Measurements from ENCODE around the gene TLE3.
A peak's percentile ranks its signal among the peaks of the same experiment; 100 is the strongest.
"Not testable (repeated sequence)": the region's sequence is repeated elsewhere in the genome, so short reads cannot be mapped to it uniquely, and the experiment has no call there.

The TLE3 gene

GRCh38 chr15:70125605-70126004 is 27.9 kb upstream of the TLE3 start:
- no peak for DNase-seq

GRCh38 chr15:70121624-70122302 is 24.0 kb upstream of the TLE3 start:
- DNase-seq = no peak

GRCh38 chr15:70120958-70121623 is 23.4 kb upstream of the TLE3 start:
- DNase-seq = no peak

DNA sequence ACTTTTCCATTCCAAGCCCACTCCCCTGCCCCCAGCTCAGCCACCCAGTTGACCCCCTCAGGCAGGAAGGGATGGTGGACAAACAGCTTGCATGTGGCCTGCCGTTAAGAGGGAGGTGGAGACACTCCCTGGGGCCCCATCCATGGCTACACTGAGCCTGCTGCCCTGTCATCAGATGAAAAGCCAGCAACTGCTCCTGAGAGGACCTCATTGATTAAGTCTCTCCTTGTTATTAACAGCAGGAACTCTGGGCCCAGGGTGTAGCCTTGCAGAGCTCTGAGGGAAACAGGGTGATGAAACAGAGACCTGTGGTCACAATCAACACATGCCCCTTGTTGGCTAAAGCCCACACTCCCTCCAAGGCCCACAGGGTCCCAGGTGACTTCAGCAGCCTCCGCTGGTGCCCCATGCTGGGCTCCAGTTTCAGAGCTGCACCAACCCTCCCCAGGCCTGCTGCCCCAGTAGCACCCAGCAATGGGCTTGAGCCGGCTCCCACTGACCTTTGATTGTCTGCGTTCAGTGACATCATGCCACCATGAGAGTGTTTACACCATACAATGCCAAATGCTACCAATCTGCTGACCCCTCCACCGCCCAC is 22.3 kb upstream of the TLE3 start:
- DNase-seq = no peak

DNA sequence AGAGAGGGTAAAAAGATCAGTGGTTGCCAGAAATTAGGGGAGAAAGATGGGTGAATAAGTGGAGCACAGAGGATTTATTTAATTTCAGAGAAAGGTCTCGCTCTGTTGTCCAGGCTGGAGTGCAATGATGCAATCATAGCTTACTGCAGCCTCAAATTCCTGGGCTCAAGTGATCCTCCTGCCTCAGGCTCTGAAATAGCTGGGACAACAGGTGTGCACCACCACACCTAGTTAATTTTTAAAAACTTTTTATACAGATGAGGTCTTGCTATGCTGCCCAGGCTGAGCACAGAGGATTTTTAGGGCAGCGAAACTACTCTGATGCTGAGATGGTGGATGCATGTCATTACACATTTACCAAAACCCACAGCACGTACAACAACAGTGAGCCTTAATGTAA is 20.9 kb upstream of the TLE3 start:
- no peak for DNase-seq

DNA sequence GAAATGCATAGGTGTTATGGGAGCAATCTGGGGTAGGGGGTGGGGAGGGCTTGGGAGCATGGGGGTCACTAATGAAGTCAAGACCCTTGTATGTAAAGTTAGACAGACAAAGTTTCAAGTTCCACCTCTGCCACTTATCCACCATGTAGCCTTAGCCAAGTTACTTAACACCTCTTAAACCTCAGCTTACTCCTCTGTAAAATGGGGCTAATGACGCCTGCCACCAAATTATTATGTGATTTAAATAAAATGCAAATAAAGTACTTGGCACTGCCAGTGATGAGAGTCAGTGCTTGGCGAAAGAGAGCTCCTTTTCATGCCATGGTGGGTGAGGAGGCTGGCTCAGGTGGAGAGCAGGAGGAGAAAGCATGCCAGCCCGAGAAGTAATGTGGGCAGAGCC is 18.6 kb upstream of the TLE3 start:
- DNase-seq = no peak

- no peak for DNase-seq
These were observed 16.5 kb upstream of the TLE3 start for GRCh38 chr15:70114221-70114620.

- DNase-seq = no peak
These were observed 15.6 kb upstream of the TLE3 start for GRCh38 chr15:70113304-70113700.

GRCh38 chr15:70112572-70113303 is 15.0 kb upstream of the TLE3 start:
- DNase-seq = not testable (repeated sequence)

- no peak for DNase-seq
These were observed 14.3 kb upstream of the TLE3 start for GRCh38 chr15:70112074-70112395.

DNA sequence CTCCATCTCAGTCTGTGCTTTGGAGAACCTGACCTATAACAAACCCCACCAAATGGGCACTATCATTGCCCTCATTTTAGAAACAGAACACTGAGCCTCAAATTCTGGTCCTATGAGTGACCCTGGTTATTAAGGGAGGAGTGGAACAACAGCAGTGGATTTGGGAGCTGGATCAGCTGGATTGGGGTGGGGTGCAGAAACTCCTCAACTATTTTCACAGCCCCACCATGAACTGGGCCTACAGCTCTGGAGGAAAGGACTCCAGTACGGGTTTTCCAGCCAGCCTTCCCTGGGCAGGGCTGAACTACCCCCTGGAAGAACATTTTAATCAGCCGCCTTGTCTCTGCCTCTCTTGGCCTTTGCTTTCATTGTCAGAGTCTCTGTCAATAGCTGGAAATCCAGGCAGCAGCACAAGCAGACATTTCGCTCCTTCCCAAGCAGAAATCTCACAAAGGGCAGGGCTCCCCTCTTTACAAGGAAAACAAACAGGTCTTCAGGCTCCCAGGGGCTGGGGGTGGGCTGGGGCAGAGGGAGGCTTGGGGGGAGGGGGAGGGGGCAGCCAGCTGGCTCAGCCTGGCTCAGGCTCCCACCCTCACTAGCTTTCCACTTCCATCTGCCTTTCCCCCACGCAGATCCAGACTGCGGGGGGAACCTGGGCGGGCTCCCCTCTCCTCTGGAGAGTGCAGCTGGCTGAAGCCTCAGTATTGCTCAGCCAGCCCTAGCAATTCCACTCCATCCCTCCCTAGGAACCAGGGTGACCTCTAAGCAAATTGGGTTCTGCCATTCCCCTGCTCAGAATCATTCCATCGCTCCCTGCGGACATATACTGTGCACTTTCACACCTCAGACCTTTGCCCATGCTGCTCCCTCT is 13.7 kb upstream of the TLE3 start:
- no peak for DNase-seq

DNA sequence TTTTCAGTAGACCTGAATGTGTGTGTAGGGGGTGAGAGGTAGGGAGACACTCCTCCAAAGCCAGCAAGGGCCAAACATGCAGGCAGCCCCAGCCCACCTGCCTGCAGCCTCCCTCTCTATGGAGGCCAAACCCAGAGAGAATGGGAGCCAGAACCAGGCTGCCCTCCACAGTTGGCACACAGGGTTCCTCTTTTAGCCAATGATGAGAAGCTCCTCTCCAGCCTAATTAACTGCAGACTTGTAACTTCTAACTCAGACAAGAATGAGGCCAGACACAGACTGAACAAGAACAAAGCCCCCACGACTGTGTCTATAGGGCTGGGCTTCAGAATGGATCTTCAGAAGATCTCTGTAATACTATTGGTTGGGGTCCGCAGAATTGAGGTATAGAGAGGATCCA is 12.3 kb upstream of the TLE3 start:
- DNase-seq = no peak

DNA sequence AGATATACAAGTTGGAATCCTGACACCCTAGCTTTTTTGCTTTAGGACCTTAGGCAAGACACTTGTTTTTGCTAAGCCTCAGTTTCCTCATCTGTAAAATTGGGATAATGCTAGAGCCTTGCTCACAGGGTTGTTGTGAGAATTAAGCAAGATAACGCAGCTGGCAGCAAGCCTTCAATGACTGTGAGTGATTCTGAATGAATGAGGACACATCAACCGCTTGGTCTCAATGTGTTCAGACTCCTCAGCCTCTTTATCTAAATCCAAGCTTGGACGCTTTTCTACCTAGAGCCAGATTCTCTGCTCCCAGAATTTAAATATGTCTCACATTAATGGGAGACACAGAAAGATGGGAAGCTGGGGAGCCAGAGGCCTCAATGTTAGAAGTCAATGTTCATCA is 11.8 kb upstream of the TLE3 start:
- no peak for DNase-seq

GRCh38 chr15:70103880-70104626 is 6.3 kb upstream of the TLE3 start:
- DNase-seq = no peak

DNA sequence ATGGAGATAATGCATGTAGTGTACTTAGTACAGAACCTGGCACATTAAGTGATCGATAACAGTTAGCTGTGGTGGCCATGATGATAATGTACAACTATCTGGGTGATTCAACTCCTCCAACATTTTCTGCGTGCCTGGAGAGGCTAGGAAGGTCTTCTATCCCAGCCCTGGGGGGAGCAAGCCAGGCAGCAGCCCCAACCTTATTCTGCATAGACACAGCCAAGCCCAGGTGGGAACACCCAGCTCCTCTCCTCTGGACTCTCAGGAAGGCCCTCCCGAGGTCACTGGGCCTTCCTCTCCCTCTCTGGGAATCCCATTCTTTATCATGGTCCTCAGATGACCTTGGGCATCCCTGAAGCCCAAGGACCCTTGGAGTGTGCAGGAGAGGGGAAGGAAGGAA is 5.1 kb upstream of the TLE3 start:
- DNase-seq = no peak

DNA sequence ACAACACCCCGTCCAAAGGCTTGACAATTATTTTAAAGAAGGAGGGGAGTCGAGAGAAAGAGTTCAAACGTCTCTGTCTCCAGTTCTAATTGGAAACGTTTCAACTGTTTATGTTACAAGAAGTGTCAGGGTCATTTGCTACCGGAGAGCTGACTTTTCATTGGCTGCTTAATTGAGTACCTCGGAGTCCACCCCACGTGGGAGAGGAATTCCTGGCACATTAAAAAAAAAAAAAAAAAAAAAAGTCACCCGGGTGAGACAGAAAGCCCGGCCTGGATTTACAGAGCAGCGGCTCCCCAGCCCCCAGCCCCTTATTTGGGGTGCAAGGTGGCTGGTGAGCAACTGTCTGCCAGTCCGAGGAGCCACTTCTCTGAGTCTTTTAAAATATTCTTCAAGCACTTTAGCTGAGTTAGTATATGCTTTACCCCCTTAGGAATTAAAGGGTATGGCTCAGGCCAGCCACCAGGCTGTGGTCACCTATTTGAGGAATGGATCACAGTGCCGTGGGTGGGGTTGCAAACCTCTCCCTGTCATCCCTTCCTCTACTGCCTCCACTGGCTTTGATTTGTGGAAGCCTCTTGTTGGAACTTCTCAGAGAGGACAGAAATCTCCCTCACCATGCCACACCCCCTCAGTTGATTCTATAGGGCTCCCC is 3.9 kb upstream of the TLE3 start:
- no peak for DNase-seq

DNA sequence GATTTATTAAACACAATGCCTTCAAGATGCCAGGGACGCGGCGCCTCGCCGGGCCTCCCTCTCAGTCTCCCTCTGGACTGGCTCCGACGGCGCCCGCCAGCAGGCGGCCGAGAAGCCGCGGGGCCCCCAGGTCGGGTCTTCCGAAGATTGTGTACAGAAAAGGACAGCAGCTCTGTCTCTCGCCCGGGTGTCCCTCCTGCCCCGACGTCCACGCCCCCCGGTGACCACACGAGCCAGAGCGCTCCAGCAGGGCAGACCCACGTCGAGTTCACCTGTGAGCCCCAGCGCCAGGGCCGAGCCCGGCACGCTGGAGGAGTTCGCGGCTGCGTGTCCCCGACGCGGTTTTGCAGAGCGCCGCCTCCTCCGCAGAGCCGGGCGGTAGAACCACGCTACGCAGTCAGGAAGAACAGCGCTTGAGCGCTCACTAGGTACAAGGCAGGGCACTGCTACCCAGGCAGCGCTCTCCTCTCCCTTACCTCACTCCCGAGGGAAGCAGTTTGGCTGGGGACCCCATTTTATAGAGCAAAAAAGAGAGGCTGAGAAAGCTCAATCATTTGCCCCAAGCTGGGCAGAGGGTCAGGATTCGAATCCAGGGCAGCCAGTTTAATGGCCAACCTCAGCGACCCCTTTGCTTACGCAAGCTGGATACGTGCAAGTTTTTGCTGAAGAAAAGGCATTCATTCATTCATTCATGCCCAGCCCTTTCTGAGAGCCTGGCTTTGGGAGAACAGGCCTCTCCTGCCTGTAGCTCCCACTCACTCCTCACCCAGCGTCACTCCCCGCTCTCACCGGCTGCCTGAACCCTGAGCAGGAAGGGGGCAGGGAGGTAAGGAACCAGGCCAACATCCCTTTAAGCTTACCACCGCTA is 3.0 kb upstream of the TLE3 start:
- no peak for DNase-seq

- no peak for DNase-seq
These were observed 2.3 kb upstream of the TLE3 start for GRCh38 chr15:70099967-70100473.

GRCh38 chr15:70099167-70099966 is 1.6 kb upstream of the TLE3 start:
- DNase-seq = peak; percentile 98
